Superior temporal gyrus (tissue), 1 donor: ENCODE measurements around the gene NOP56.
A peak's percentile ranks its signal among the peaks of the same experiment; 100 is the strongest.

Experiments used
- DNase-seq: peaks from one replicate; pipeline ENCODE4 v3.0.0-alpha.2; 2016; ENCODE audit errors: extremely low spot score

NOP56 gene

GRCh38 chr20:2651772-2652723 lies at the start of gene NOP56:
NOP56 (plus strand) TSS chr20:2652632; CDS start chr20:2652661, 29 bp downstream.
- peak; percentile 93 for DNase-seq

- no peak for DNase-seq
Measured at GRCh38 chr20:2602746-2603145, 49.7 kb upstream of the NOP56 start.

- no peak for DNase-seq
Measured at GRCh38 chr20:2603816-2604505, 48.5 kb upstream of the NOP56 start.

GRCh38 chr20:2604506-2604835 lies 48.0 kb upstream of the NOP56 start:
- DNase-seq, result no peak

- DNase-seq, result no peak
Measured at GRCh38 chr20:2606507-2607006, 45.9 kb upstream of the NOP56 start.

GRCh38 chr20:2610326-2610725 lies 42.1 kb upstream of the NOP56 start:
- DNase-seq, result no peak

GRCh38 chr20:2610941-2611720 lies 41.3 kb upstream of the NOP56 start:
- DNase-seq, result no peak

GRCh38 chr20:2612073-2612472 lies 40.4 kb upstream of the NOP56 start:
- no peak for DNase-seq

GRCh38 chr20:2616634-2617033 lies 35.8 kb upstream of the NOP56 start:
- no peak for DNase-seq

GRCh38 chr20:2617099-2617714 lies 35.2 kb upstream of the NOP56 start:
- DNase-seq, result no peak

GRCh38 chr20:2618815-2619214 lies 33.6 kb upstream of the NOP56 start:
- no peak for DNase-seq

GRCh38 chr20:2619337-2619736 lies 33.1 kb upstream of the NOP56 start:
- no peak for DNase-seq

- no peak for DNase-seq
Measured at GRCh38 chr20:2619961-2620595, 32.4 kb upstream of the NOP56 start.

- DNase-seq, result no peak
Measured at GRCh38 chr20:2624190-2624589, 28.2 kb upstream of the NOP56 start.

GRCh38 chr20:2625062-2625461 lies 27.4 kb upstream of the NOP56 start:
- DNase-seq, result no peak

- DNase-seq, result no peak
Measured at GRCh38 chr20:2626853-2627541, 25.4 kb upstream of the NOP56 start.

GRCh38 chr20:2631228-2631627 lies 21.2 kb upstream of the NOP56 start:
- DNase-seq, result no peak

GRCh38 chr20:2633381-2633780 lies 19.1 kb upstream of the NOP56 start:
- DNase-seq, result no peak

GRCh38 chr20:2637246-2637645 lies 15.2 kb upstream of the NOP56 start:
- no peak for DNase-seq

GRCh38 chr20:2640260-2640659 lies 12.2 kb upstream of the NOP56 start:
- DNase-seq, result no peak

GRCh38 chr20:2640899-2641298 lies 11.5 kb upstream of the NOP56 start:
- DNase-seq, result no peak
